Measurements from ENCODE around the gene NOLC1.

The NOLC1 gene

GRCh38 chr10:102157224-102157623 is 5.0 kb downstream of the NOLC1 start:
- no peaks in the 10 kb centered on the region for H3K27me3 ChIP-seq (ENCODE audit: control insufficient read depth, insufficient read depth, low read length)
- H2AFZ ChIP-seq = no peak overlapping the region
- peaks cover 39% of the 10 kb centered on the region for H3K79me2 ChIP-seq
- no peaks in the 10 kb centered on the region for H3K9me3 ChIP-seq (ENCODE audit: control insufficient read depth, low read length)
- H3K27ac ChIP-seq = no peak overlapping the region
- H3K4me2 ChIP-seq (ENCODE audit: low read length) = no peak overlapping the region
- peaks cover 6% of the 10 kb centered on the region for H3K4me1 ChIP-seq
- no peak overlapping the region for H3K4me3 ChIP-seq (ENCODE audit: low read depth, low read length)
- H3K9ac ChIP-seq = no peak overlapping the region
- H3K36me3 ChIP-seq (ENCODE audit: control insufficient read depth, insufficient read depth, low read length) = no peaks in the 10 kb centered on the region
- TF ChIP-seq CTCF (IDR thresholded peaks at IDR 0.05) = no peak

GRCh38 chr10:102159051-102159597 is 6.9 kb downstream of the NOLC1 start:
- no peaks in the 10 kb centered on the region for H3K36me3 ChIP-seq (ENCODE audit: control insufficient read depth, insufficient read depth, low read length)
- H3K4me3 ChIP-seq (ENCODE audit: low read depth, low read length) = no peak overlapping the region
- peaks cover 31% of the 10 kb centered on the region for H3K79me2 ChIP-seq
- no peak overlapping the region for H2AFZ ChIP-seq
- H3K27ac ChIP-seq = no peak overlapping the region
- no peak for TF ChIP-seq CTCF (IDR thresholded peaks at IDR 0.05)
- H3K27me3 ChIP-seq (ENCODE audit: control insufficient read depth, insufficient read depth, low read length) = no peaks in the 10 kb centered on the region
- no peak overlapping the region for H3K9ac ChIP-seq
- no peaks in the 10 kb centered on the region for H3K9me3 ChIP-seq (ENCODE audit: control insufficient read depth, low read length)
- H3K4me1 ChIP-seq = no peaks in the 10 kb centered on the region
- no peak overlapping the region for H3K4me2 ChIP-seq (ENCODE audit: low read length)

GRCh38 chr10:102159831-102160230 is 7.6 kb downstream of the NOLC1 start:
- peaks cover 28% of the 10 kb centered on the region for H3K79me2 ChIP-seq
- H3K36me3 ChIP-seq (ENCODE audit: control insufficient read depth, insufficient read depth, low read length) = no peaks in the 10 kb centered on the region
- H3K9me3 ChIP-seq (ENCODE audit: control insufficient read depth, low read length) = no peaks in the 10 kb centered on the region
- H3K4me2 ChIP-seq (ENCODE audit: low read length) = no peak overlapping the region
- no peaks in the 10 kb centered on the region for H3K27me3 ChIP-seq (ENCODE audit: control insufficient read depth, insufficient read depth, low read length)
- no peak overlapping the region for H3K27ac ChIP-seq
- H2AFZ ChIP-seq = no peak overlapping the region
- H3K9ac ChIP-seq = no peak overlapping the region
- no peak for TF ChIP-seq CTCF (IDR thresholded peaks at IDR 0.05)
- no peaks in the 10 kb centered on the region for H3K4me1 ChIP-seq
- H3K4me3 ChIP-seq (ENCODE audit: low read depth, low read length) = no peak overlapping the region

- no peak overlapping the region for H3K4me2 ChIP-seq (ENCODE audit: low read length)
- no peak overlapping the region for H3K4me3 ChIP-seq (ENCODE audit: low read depth, low read length)
- H3K9me3 ChIP-seq (ENCODE audit: control insufficient read depth, low read length) = no peaks in the 10 kb centered on the region
- H3K79me2 ChIP-seq = no peaks in the 10 kb centered on the region
- no peaks in the 10 kb centered on the region for H3K27me3 ChIP-seq (ENCODE audit: control insufficient read depth, insufficient read depth, low read length)
- no peaks in the 10 kb centered on the region for H3K4me1 ChIP-seq
- H3K9ac ChIP-seq = no peak overlapping the region
- H3K36me3 ChIP-seq (ENCODE audit: control insufficient read depth, insufficient read depth, low read length) = no peaks in the 10 kb centered on the region
- TF ChIP-seq CTCF (IDR thresholded peaks at IDR 0.05) = no peak
- H3K27ac ChIP-seq = no peak overlapping the region
- H2AFZ ChIP-seq = no peak overlapping the region
Measured at GRCh38 chr10:102163342-102163989, 11.3 kb downstream of the NOLC1 start.

- H3K36me3 ChIP-seq (ENCODE audit: control insufficient read depth, insufficient read depth, low read length) = no peaks in the 10 kb centered on the region
- no peaks in the 10 kb centered on the region for H3K79me2 ChIP-seq
- no peak overlapping the region for H3K27ac ChIP-seq
- no peak overlapping the region for H3K4me3 ChIP-seq (ENCODE audit: low read depth, low read length)
- H2AFZ ChIP-seq = no peak overlapping the region
- H3K9me3 ChIP-seq (ENCODE audit: control insufficient read depth, low read length) = no peaks in the 10 kb centered on the region
- no peak overlapping the region for H3K9ac ChIP-seq
- no peak overlapping the region for H3K4me2 ChIP-seq (ENCODE audit: low read length)
- TF ChIP-seq CTCF (IDR thresholded peaks at IDR 0.05) = no peak
- H3K27me3 ChIP-seq (ENCODE audit: control insufficient read depth, insufficient read depth, low read length) = no peaks in the 10 kb centered on the region
- H3K4me1 ChIP-seq = peaks cover 4% of the 10 kb centered on the region
Measured at GRCh38 chr10:102167861-102168260, 15.7 kb downstream of the NOLC1 start.
